DOHH2 (cell line): ENCODE data around the gene NFE2L1.

ENCODE experiments used
- H3F3A ChIP-seq: fragments of 200-600 bp; sonication (generic), shearing (Covaris generic); 2 replicates; pipeline ENCODE4 v1.6.0; 2016; ENCODE audit warnings: antibody characterized with exemption, mild to moderate bottlenecking; ENCODE audit not compliant: control insufficient read depth, insufficient read depth
- H3K27ac ChIP-seq: fragments of 200-600 bp; sonication (generic); 2 replicates; pipeline ENCODE4 v1.5.1; 2014; ENCODE audit warnings: low read depth, mild to moderate bottlenecking, low read length, moderate library complexity
- H3K27me3 ChIP-seq: fragments of 200-600 bp; sonication (generic); 2 replicates; pipeline ENCODE4 v1.6.1; 2014; ENCODE audit warnings: mild to moderate bottlenecking, low read length, mixed read lengths; ENCODE audit not compliant: control insufficient read depth
- H3K36me3 ChIP-seq: fragments of 200-600 bp; sonication (generic); 2 replicates; pipeline ENCODE4 v1.6.1; 2014; ENCODE audit warnings: mild to moderate bottlenecking, low read length, moderate library complexity, mixed read lengths; ENCODE audit not compliant: control insufficient read depth
- H3K4me1 ChIP-seq: fragments of 200-600 bp; sonication (generic); 2 replicates; pipeline ENCODE4 v1.6.1; 2014; ENCODE audit warnings: mild to moderate bottlenecking, low read length, mixed read lengths; ENCODE audit not compliant: control insufficient read depth
- H3K4me2 ChIP-seq: fragments of 200-600 bp; sonication (generic); 2 replicates; pipeline ENCODE4 v1.6.0; 2014; ENCODE audit warnings: mild to moderate bottlenecking, low read length, moderate library complexity
- H3K4me3 ChIP-seq: fragments of 200-600 bp; sonication (generic); 2 replicates; pipeline ENCODE4 v1.5.1; 2014; ENCODE audit warnings: mild to moderate bottlenecking, low read length, mixed read lengths
- H3K79me2 ChIP-seq: fragments of 200-600 bp; sonication (generic); 2 replicates; pipeline ENCODE4 v1.6.1; 2014; ENCODE audit warnings: mild to moderate bottlenecking, low read length, mixed read lengths; ENCODE audit not compliant: control insufficient read depth
- H3K9me2 ChIP-seq: fragments of 200-600 bp; sonication (generic); replicated peaks from 2 replicates; pipeline ENCODE4 v1.6.1; 2014; ENCODE audit warnings: mild to moderate bottlenecking, low read length, mixed read lengths; ENCODE audit not compliant: control insufficient read depth
- H3K9me3 ChIP-seq: fragments of 200-600 bp; sonication (generic); 2 replicates; pipeline ENCODE4 v1.6.1; 2014; ENCODE audit warnings: antibody characterized with exemption, low read length, mixed read lengths; ENCODE audit not compliant: control insufficient read depth, insufficient read depth
- H4K20me1 ChIP-seq: fragments of 200-600 bp; sonication (generic); 2 replicates; pipeline ENCODE4 v1.6.0; 2014; ENCODE audit warnings: low read depth, mild to moderate bottlenecking, antibody characterized with exemption, low read length, moderate library complexity; ENCODE audit not compliant: control insufficient read depth, insufficient read depth
- CTCF ChIP-seq: fragments of 200-600 bp; sonication (generic); IDR thresholded peaks from one replicate; pipeline ENCODE4 v1.5.1; 2014; ENCODE audit warnings: antibody characterized with exemption, mild to moderate bottlenecking, low read depth, low read length; ENCODE audit not compliant: poor library complexity, severe bottlenecking
- EZH2phosphoT487 ChIP-seq: fragments of 200-600 bp; sonication (generic); IDR thresholded peaks from 2 replicates; pipeline ENCODE4 v1.6.1; 2017; ENCODE audit warnings: borderline replicate concordance, mild to moderate bottlenecking, antibody characterized with exemption, low read length, moderate library complexity, mixed read lengths

The NFE2L1 gene

GRCh38 chr17:48024149-48025039, 23.8 kb upstream of the NFE2L1 start:
- H3K9me2 ChIP-seq = no peaks in the 10 kb centered on the region
- TF ChIP-seq CTCF (no peak), EZH2phosphoT487 (peak; percentile 74; the same call in 1 of the 2 replicates)

GRCh38 chr17:48025040-48025903, 22.9 kb upstream of the NFE2L1 start:
- TF ChIP-seq CTCF = peak; percentile 87
- TF ChIP-seq EZH2phosphoT487 = no peak
- Histone ChIP-seq H3K27ac (no peak overlapping the region), H3K9me3 (no peaks in the 10 kb centered on the region), H3K79me2 (no peaks in the 10 kb centered on the region), H3K4me3 (peak overlapping the region; percentile 72), H3K36me3 (no peaks in the 10 kb centered on the region), H3K27me3 (peaks cover 31% of the 10 kb centered on the region), H4K20me1 (no peaks in the 10 kb centered on the region), H3K9me2 (no peaks in the 10 kb centered on the region), H3K4me2 (peak overlapping the region; percentile 88), H3F3A (no peaks in the 10 kb centered on the region), H3K4me1 (peaks cover 33% of the 10 kb centered on the region)

More at GRCh38 chr17:48024149-48025039, 23.8 kb upstream of the NFE2L1 start:
- H3F3A ChIP-seq = no peaks in the 10 kb centered on the region
- H3K36me3 ChIP-seq = no peaks in the 10 kb centered on the region
- H3K79me2 ChIP-seq = no peaks in the 10 kb centered on the region
- peaks cover 31% of the 10 kb centered on the region for H3K27me3 ChIP-seq
- H3K4me1 ChIP-seq = peaks cover 33% of the 10 kb centered on the region
- no peaks in the 10 kb centered on the region for H4K20me1 ChIP-seq
- no peaks in the 10 kb centered on the region for H3K9me3 ChIP-seq
- peak overlapping the region; percentile 69 for H3K4me3 ChIP-seq
- H3K4me2 ChIP-seq = peak overlapping the region; percentile 88
- no peak overlapping the region for H3K27ac ChIP-seq

GRCh38 chr17:48025904-48026501, 22.2 kb upstream of the NFE2L1 start:
- no peak overlapping the region for H3K27ac ChIP-seq

More at GRCh38 chr17:48025904-48026501, 22.2 kb upstream of the NFE2L1 start:
- H3K9me3 ChIP-seq = no peaks in the 10 kb centered on the region
- no peaks in the 10 kb centered on the region for H4K20me1 ChIP-seq
- H3K36me3 ChIP-seq = no peaks in the 10 kb centered on the region
- TF ChIP-seq CTCF = no peak
- TF ChIP-seq EZH2phosphoT487 = no peak
- peaks cover 24% of the 10 kb centered on the region for H3K27me3 ChIP-seq
- H3K79me2 ChIP-seq = no peaks in the 10 kb centered on the region
- H3K4me3 ChIP-seq = peak overlapping the region; percentile 72
- H3F3A ChIP-seq = no peaks in the 10 kb centered on the region
- peaks cover 33% of the 10 kb centered on the region for H3K4me1 ChIP-seq
- H3K9me2 ChIP-seq = no peaks in the 10 kb centered on the region
- peak overlapping the region; percentile 88 for H3K4me2 ChIP-seq
